Panc1 (cell line): ENCODE measurements around the gene PPP4R3B. TPM values are rescaled to one million over a fixed set of nuclear protein-coding genes. Genes with fewer than 3 reads are reported as not detected.
A peak's percentile ranks its signal among the peaks of the same experiment; 100 is the strongest.

ENCODE experiments used
- ATAC-seq: fragments of 200-7000 bp; cut with Tn5 transposase; 2 replicates; pipeline ENCODE4 v1.9.1; 2020; ENCODE audit warnings: mild to moderate bottlenecking, moderate library complexity
- BruUV-seq: library from RNA; stranded (reverse); fragments of 400-500 nt; replicated peaks from 2 replicates; lab custom pipeline; 2021; lab: Mats Ljungman, UMichigan
- CTCF ChIA-PET: fragments of 300-600 bp; sonication (Branson Sonifier 250); formaldehyde crosslinking; loops from one replicate; lab custom pipeline; 2022; ENCODE audit warnings: antibody characterized with exemption; lab: Charles Lee
- POLR2A ChIA-PET: fragments of 300-600 bp; sonication (Branson Sonifier 250); formaldehyde crosslinking; loops from one replicate; lab custom pipeline; 2022; ENCODE audit warnings: antibody characterized with exemption; lab: Charles Lee
- DNase-seq: peaks from one replicate; pipeline ENCODE4 v3.0.0-alpha.2; 2010; ENCODE audit warnings: low read depth, low spot score
- H3K27ac ChIP-seq: 2 replicates; pipeline ENCODE4 v1.5.1; 2011; ENCODE audit warnings: mild to moderate bottlenecking, low read length, inconsistent platforms
- H3K27me3 ChIP-seq: fragments of 200-500 bp; sonication (Bioruptor generic); 2 replicates; pipeline ENCODE4 v1.6.0; 2014; ENCODE audit warnings: low read length, inconsistent platforms; ENCODE audit not compliant: control insufficient read depth, insufficient read depth
- H3K36me3 ChIP-seq: fragments of 200-500 bp; sonication (Bioruptor generic); 2 replicates; pipeline ENCODE4 v1.5.1; 2014; ENCODE audit warnings: inconsistent platforms, mild to moderate bottlenecking, low read length, moderate library complexity; ENCODE audit not compliant: control insufficient read depth, insufficient read depth
- H3K4me1 ChIP-seq: 2 replicates; pipeline ENCODE4 v1.5.1; 2011; ENCODE audit warnings: inconsistent platforms, mild to moderate bottlenecking, low read length, moderate library complexity; ENCODE audit not compliant: control insufficient read depth, insufficient read depth
- H3K4me3 ChIP-seq, 2 experiments: 2 replicates each; pipeline ENCODE4 v1.5.1; 2011 to 2012; ENCODE audit warnings: low read depth in 2 of 2, low read length in 2 of 2, mild to moderate bottlenecking in 2 of 2, inconsistent platforms in 1 of 2, moderate library complexity in 1 of 2
- H3K9me3 ChIP-seq: fragments of 200-500 bp; sonication (Bioruptor generic); 2 replicates; pipeline ENCODE4 v1.5.1; 2014; ENCODE audit warnings: low read depth, mild to moderate bottlenecking, inconsistent platforms, low read length, moderate library complexity; ENCODE audit not compliant: control insufficient read depth, insufficient read depth
- POLR2AphosphoS5 ChIP-seq: IDR thresholded peaks from 2 replicates; pipeline ENCODE4 v1.6.1; 2012; ENCODE audit warnings: mild to moderate bottlenecking, low read depth, low read length, moderate library complexity
- REST ChIP-seq, 2 experiments: IDR thresholded peaks; 2 replicates each; pipeline ENCODE4 v1.6.1; 2011 to 2012; ENCODE audit warnings: low read depth in 2 of 2, control low read depth in 1 of 2, low read length in 1 of 2, mild to moderate bottlenecking in 1 of 2, moderate library complexity in 1 of 2; ENCODE audit not compliant: insufficient read depth in 1 of 2
- SIN3A ChIP-seq: IDR thresholded peaks from 2 replicates; pipeline ENCODE4 v1.6.1; 2012; ENCODE audit warnings: low read depth, mild to moderate bottlenecking, low read length, moderate library complexity, borderline replicate concordance; ENCODE audit not compliant: insufficient read depth
- TCF7L2 ChIP-seq: IDR thresholded peaks from 2 replicates; pipeline ENCODE4 v1.6.1; 2011; ENCODE audit warnings: mild to moderate bottlenecking, low read depth, low read length, inconsistent platforms
- in situ Hi-C: cut with HindIII; loops from 2 replicates; pipeline ENCODE4 v1.10.0; 2016; ENCODE audit warnings: low sequenced_read_pairs, low pct_unique_long_range_greater_than_20kb
- intact Hi-C: fragments of 100-400 bp; cut with micrococcal nuclease; formaldehyde crosslinking; loops from one replicate; pipeline ENCODE4 v1.10.0; 2022; ENCODE audit not compliant: unreplicated experiment
- total RNA-seq: library from RNA; stranded (reverse); gene quantifications from one replicate; pipeline ENCODE4 v1.2.1, GENCODE V29; 2021; ENCODE audit not compliant: unreplicated experiment
- TF ChIP-seq, protein P1 (sequence below): fragments of 450-650 bp; IDR thresholded peaks from 2 replicates; pipeline ENCODE4 v1.5.1; 2017; ENCODE audit warnings: mild to moderate bottlenecking

PPP4R3B gene
- total RNA-seq, 1 experiment from 2014 or later: 50.7 TPM

GRCh38 chr2:55519938-55520885 lies 97.2 kb downstream of the PPP4R3B start:
- H3K27ac ChIP-seq: peak overlapping the region; percentile 89
- no peaks in the 10 kb centered on the region for H3K27me3 ChIP-seq
- in situ Hi-C loops (no loop called here), intact Hi-C loops (no loop called here)
- no peak for DNase-seq
- ChIA-PET CTCF (no interaction called here), POLR2A (interaction anchor here (0.5 to 1.6 kb wide), 4 partner anchors 14 to 251 kb away, joined by 4 to 15 read pairs (median 4); no protein-coding TSS in a partner anchor)
- TF ChIP-seq, protein P1, sequence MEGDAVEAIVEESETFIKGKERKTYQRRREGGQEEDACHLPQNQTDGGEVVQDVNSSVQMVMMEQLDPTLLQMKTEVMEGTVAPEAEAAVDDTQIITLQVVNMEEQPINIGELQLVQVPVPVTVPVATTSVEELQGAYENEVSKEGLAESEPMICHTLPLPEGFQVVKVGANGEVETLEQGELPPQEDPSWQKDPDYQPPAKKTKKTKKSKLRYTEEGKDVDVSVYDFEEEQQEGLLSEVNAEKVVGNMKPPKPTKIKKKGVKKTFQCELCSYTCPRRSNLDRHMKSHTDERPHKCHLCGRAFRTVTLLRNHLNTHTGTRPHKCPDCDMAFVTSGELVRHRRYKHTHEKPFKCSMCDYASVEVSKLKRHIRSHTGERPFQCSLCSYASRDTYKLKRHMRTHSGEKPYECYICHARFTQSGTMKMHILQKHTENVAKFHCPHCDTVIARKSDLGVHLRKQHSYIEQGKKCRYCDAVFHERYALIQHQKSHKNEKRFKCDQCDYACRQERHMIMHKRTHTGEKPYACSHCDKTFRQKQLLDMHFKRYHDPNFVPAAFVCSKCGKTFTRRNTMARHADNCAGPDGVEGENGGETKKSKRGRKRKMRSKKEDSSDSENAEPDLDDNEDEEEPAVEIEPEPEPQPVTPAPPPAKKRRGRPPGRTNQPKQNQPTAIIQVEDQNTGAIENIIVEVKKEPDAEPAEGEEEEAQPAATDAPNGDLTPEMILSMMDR: no peak
- peak overlapping the region; percentile 83 to 98 for H3K4me3 ChIP-seq
- peaks cover 6% of the 10 kb centered on the region; the same call in 1 of the 2 replicates for H3K4me1 ChIP-seq
- ATAC-seq: peak; percentile 54
- H3K36me3 ChIP-seq: no peaks in the 10 kb centered on the region; the same call in 1 of the 2 replicates
- no peaks in the 10 kb centered on the region for H3K9me3 ChIP-seq
- TSS peak; percentile 85 for BruUV-seq

- in situ Hi-C loops (no loop called here), intact Hi-C loops (no loop called here)
- DNase-seq: no peak
- no peaks in the 10 kb centered on the region for H3K27me3 ChIP-seq
- ATAC-seq: peak; percentile 17
- no peaks in the 10 kb centered on the region for H3K9me3 ChIP-seq
- CTCF ChIA-PET: interaction anchor here (0.6 kb wide), 1 partner anchor 41 kb away, joined by 3 read pairs; no protein-coding TSS in a partner anchor
- peak overlapping the region; percentile 83 to 98 for H3K4me3 ChIP-seq
- H3K36me3 ChIP-seq: no peaks in the 10 kb centered on the region; the same call in 1 of the 2 replicates
- POLR2A ChIA-PET: interaction anchor here (0.6 to 1.6 kb wide), 5 partner anchors 16 to 50 kb away, joined by 3 to 5 read pairs (median 3); no protein-coding TSS in a partner anchor
- H3K4me1 ChIP-seq: peaks cover 6% of the 10 kb centered on the region; the same call in 1 of the 2 replicates
- BruUV-seq: TSS peak; percentile 78
- TF ChIP-seq TCF7L2 (no peak), SIN3A (no peak), POLR2AphosphoS5 (no peak), REST (IDR thresholded peaks at IDR 0.05; ENCODE audit: insufficient read depth in 1 of 2, low read depth in 2 of 2, low read length in 1 of 2) (no peak)
- TF ChIP-seq, protein P1: no peak
- H3K27ac ChIP-seq: peak overlapping the region; percentile 80
Measured at GRCh38 chr2:55518841-55519165, 98.6 kb downstream of the PPP4R3B start.
